Measurements from ENCODE around the gene MGAM2.

- no peak for TF ChIP-seq POLR2AphosphoS5 (IDR thresholded peaks at IDR 0.05)
- TF ChIP-seq, protein P1, sequence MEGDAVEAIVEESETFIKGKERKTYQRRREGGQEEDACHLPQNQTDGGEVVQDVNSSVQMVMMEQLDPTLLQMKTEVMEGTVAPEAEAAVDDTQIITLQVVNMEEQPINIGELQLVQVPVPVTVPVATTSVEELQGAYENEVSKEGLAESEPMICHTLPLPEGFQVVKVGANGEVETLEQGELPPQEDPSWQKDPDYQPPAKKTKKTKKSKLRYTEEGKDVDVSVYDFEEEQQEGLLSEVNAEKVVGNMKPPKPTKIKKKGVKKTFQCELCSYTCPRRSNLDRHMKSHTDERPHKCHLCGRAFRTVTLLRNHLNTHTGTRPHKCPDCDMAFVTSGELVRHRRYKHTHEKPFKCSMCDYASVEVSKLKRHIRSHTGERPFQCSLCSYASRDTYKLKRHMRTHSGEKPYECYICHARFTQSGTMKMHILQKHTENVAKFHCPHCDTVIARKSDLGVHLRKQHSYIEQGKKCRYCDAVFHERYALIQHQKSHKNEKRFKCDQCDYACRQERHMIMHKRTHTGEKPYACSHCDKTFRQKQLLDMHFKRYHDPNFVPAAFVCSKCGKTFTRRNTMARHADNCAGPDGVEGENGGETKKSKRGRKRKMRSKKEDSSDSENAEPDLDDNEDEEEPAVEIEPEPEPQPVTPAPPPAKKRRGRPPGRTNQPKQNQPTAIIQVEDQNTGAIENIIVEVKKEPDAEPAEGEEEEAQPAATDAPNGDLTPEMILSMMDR (IDR thresholded peaks at IDR 0.05 in 8 of 11, conservative IDR thresholded peaks at IDR 0.05 in 3 of 11), result no peak
Observed at GRCh38 chr7:142094861-142095260, 16.7 kb upstream of the MGAM2 start.

All from spleen (tissue), 7 donors.